Dedifferentiated amniotic fluid mesenchymal stem cell (primary cell): ENCODE results near the gene FAM156A.
"Not testable (repeated sequence)": the region's sequence is repeated elsewhere in the genome, so short reads cannot be mapped to it uniquely, and the experiment has no call there.

ENCODE experiments used
- DNase-seq: peaks from one replicate; pipeline ENCODE4 v3.0.0-alpha.2; 2016; ENCODE audit errors: extremely low spot score

Gene FAM156A

DNA sequence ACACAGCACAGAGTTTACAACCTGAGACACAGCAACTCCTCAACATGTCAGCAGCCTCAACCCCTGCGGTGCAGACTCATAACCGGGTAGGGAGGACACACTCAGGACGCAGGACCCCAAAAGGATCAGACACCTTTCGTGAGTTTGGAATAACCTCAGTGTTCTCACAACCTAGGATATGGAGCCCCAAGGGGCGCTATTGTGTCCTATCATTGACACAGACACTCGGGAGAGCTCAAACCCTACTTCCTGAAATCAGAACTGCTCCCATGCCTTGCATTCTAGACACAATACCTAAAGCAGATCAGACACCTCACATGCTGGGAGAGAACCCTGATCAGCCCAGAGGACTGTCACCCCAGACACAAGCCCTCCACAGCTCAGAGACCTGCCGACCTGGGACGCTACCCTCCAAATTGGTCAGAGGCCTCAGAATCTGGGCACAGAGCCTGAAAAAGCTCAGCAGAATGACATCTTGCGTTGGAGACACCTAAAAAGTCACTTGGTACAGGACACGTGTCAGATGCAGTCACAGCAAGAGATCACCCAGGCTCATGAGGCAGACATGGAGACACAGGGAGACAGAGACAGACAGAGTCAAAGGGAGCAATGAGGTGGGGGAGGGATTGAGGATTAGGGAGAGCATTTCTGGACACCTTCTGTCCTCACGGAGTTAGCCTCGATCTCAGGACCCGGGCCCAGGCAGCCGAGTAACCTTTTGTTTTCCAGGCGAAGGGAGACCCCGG lies 8.8 kb upstream of the FAM156A start:
- not testable (repeated sequence) for DNase-seq

DNA sequence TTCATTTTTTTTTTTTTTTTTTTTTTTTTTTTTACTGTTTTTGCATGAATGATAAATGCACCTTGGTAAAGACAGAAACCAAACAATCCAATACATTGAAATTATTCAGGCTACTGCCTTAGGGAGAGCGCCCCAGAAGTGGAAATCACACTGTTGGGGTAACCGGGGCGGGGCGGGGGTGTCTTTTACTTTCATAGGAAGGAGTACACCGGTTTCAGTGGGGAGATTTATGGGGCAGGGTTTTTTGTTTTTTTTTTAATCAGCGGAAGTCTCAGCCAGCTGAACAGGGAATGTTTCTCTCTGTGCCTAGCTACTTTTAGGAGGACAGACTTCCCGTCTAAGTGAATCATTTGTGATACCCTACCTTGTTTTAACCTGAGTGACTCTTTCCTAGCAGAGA lies 643 bp upstream of the FAM156A start:
- DNase-seq = not testable (repeated sequence)

DNA sequence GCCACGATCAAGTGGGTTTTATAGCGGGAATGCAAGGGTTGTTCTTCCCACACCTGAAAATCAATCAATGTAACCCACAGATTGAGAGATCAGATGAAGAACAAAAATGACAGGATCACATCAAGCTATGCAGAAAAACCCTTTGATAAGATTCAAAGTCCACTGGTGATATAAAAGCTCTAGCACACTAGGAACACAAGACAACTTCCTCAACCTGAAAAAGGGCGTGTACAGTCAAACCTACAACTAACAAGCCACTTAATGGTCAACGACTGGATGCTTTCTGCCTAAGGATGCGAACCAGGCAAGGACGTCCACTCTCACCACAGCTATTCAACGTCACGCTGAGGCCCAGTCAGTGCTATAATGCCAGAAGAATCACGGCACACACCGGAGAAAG lies 8.4 kb downstream of the FAM156A start:
- DNase-seq = not testable (repeated sequence)

DNA sequence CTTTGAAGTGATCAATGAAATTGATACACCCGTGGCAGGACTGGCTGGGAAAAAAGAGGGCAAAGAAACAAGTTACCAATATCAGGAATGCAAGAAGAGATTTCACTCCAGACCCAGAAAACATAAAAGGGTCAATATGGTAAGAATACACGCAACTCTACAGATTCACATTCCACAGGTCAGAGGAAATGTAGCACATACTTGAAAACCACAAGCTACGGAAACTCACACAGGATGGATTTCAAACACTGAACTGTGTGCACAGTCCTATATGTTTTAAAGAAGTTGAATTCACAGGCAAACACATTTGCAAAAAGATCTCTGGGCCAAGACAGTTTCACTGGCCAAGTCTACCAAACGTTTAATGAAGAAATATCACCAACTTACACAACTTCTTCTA lies 9.0 kb downstream of the FAM156A start:
- DNase-seq = not testable (repeated sequence)

DNA sequence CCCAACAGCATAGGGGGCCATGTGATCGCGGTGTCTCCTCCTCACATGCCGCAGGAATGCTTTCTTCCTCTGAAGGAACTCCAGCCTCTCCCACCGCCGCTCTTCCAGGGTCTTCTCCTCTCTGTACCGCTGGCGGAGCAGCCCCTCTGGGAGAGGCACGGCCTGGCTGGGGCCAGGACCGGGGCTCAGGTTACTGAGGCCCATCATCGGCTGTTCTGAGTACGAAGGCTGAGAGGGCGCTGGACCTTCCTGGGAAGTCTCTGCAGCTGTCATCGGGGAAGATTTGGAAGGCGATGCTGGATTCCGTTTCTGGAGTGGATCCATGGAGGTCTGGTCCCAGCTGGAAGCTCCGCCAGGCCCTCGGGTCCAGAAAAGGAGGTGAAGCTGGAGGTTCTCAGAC lies 10.1 kb downstream of the FAM156A start:
- not testable (repeated sequence) for DNase-seq

DNA sequence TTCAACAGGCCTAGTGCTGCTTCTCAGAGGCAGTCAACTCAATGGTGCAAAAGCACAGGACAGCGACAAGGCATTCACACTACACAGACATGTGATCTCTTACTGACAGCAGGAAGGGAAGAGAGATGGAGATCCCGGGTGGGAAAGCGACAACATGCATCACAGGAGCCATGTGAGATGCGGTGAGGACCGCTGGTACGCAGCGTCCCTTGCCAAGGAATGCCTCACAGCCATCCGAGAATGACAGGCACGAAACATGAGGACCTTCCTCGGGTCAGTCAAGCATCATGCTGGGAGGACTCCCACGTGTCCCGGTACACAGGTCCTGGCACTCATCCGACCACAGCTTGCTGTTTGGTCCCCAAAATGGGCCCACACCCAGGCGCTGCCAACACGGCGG lies 10.8 kb downstream of the FAM156A start:
- not testable (repeated sequence) for DNase-seq

DNA sequence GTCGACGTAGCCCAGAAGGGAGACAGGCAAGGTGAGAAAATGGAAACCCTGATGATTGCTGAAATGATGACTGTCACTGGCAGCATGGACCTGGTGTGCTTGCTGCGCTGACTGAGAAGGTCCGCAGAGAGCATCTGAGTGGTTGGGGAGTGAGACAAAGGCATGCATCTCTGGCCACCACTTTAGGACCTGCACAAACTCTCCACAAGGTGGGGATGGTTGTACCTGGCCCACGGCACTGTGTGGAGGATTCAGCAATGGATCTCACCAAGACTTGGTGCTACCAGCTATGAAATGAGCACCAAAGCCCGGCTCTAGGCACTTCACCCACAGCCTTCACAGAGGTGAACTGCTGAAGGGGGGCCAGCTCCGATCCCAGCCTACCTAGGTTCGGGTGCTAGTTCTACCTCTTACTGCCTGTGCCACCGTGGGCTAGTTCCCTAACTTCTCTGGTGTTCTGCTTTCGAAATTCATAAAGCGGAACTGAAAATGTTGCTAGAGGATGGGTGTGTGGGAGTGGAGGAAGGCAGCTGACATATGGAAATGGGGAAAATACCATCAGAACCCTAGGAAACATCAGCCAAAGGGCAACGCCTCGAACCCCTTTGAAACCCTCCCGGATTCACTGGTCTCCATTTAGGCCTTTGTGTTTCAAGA lies 12.4 kb downstream of the FAM156A start:
- not testable (repeated sequence) for DNase-seq

DNA sequence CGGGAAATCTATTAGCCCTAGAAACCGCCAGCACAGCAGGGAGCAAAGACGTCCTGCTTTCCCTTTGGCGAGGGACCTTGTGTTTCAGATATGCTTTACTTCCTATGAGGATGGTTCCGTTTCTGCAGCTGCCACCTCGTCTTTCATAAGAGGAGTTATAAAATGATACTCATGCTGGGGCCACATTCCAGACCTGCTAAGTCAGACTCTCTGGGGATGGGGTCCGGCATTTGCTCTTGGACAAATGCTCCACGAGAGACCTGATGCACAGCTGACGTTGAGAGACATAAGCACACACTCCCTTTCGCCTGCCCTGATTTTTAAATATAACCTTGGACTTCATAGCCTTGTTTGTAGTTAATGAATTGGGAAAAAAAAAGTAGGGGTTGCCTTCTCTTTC lies 16.6 kb downstream of the FAM156A start:
- not testable (repeated sequence) for DNase-seq

DNA sequence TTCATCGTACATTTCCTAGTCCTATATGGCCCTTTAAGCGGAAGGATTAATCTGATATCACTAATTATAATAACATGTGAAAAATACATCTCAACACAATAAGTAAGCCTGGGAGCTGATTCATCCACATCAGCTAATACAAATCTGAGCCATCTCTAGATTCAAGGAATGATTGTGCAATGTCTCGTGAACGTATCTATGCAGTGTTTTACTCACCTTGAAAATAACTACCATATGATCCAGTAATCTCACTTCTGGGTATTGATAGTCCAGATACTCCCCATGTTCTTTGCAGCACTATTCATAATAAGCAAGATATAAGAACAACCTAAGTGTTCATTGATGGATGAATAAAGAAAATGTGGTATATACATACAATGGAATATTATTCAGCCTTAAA lies 17.6 kb downstream of the FAM156A start:
- not testable (repeated sequence) for DNase-seq

DNA sequence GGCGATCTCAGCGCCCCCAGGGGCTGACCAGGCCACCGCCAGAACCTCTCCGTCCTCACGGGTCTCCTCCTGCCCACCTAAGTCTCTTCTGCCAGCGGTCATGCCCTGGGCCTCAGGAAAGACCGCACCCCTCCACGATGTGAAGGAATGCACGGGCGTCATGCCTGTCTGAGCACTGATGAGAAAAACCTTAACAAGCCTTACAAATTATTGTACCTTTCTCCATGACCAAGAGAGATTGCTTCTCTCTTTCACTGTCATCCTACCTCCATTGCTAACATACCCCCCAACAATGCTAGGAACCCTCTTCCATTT lies 22.9 kb downstream of the FAM156A start:
- not testable (repeated sequence) for DNase-seq

DNA sequence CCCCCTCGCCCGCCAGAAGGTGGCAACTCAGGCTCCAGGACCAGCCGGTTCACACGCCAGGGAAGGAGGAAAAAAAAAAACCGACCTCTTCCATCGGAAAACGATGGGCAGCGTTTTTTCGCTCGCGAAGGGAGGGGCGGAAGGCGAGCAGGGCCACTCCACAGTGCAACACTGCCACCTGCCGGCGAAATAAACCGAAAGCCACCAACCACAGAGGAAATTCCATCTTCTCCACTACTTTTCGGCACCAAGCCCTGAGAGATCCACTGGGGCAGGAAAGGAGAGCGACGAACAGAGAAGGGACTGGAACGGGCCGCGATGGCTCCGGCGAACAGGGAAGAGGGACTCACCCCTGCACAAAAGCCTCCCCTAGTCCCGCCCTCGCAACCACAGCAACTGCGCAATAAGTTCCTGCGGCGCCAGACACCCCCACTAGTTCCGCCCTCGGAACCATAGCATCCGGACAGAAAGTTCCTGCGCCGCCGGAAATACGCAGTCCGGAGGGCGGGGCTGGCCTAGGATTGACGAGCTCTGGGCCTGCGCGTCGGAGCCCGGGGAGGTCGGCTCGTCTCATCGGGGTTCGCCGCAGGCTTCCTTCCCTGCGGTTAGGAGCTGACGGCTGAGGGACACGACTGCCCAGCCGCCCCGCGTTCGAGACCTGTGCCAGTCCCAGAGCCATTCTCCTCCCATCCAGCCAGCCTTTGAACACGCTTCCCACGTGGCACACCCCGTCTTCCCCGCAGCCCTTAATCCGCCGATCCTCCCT lies 23.4 kb downstream of the FAM156A start:
- DNase-seq = peak; percentile 89

DNA sequence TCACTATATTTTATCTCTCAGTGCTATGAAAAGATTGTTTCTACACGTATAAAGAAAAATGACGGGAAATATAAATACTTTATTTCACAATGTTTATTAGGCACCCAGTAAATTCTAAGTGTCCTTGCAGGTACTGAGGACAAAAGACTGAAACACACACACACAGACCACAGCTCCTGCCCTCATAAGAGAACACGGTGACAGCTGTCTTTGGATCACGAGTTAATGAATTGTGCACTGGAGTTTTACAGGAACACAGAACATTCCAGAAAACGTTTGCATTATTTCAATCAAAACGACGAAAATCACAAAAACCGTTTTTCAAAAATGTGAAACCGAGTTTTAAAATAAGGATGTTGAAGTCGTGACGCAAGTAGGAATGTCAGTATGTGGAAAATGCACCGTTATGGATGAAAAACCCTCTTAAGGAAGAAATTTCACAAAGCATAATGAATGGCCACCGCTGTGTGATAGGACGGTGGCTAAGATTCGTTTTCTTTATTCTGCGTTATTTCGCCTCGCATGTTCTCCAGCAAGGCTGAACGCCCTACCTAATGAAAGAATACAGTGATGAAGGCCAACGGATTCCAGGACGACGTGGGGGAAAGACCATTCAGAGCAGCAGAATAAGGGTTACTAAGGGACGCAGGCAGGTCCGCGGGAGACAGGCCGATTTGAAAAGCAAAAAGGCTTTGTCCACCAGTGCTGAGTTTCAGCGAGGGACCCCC lies 24.2 kb downstream of the FAM156A start:
- DNase-seq = no peak

DNA sequence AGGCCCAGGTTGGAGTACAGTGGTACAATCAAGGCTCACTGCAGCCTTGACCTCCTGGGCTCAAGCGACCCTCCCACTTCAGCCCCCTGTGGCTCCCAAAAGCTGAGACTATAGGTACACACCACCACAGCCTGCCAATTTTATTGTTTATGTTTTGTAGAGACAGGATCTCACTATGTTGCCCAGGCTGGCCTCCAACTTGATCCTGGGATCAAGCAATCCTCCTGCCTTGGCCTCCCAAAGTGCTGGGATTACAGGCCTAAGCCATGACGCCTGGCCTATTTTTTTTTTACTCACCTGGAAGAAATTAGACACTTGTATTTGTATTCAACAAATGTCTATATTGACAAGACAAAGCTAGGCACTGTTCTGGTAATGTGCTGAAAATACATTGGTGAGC lies 25.1 kb downstream of the FAM156A start:
- no peak for DNase-seq

DNA sequence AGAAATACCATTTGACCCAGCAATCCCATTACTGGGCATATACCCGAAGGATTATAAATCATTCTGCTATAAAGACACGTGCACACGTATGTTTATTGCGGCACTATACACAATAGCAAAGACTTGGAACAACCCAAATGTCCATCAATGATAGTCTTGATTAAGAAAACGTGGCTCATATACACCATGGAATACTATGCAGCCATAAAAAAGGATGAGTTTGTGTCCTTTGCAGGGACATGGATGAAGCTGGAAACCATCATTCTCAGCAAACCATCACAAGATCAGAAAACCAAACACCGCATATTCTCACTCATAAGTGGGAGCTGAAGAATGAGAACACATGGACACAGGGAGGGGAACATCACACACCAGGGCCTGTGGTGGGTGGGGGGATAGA lies 28.1 kb downstream of the FAM156A start:
- DNase-seq = not testable (repeated sequence)

DNA sequence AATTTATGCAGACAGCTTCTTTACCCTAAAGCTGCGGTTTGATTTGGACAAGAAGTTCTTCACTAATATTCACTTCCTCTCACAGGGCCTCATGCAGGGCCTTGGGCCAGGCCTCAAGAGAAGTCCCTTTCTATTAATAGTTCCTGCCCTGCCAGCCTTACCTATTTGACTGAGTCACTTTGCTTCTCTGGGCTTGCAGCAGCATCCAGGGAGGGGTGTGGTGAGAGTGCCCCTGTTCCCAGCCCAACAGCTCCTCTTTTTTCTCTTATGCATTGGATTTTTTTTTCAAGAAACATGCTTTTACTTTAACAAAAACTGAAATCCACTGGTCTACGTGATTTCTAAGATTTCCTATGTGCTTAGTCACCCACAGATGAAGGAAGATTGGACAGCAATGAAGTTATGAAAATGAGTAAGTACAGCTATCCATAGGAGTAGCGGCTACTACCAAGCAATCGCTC lies 34.5 kb downstream of the FAM156A start:
- peak; percentile 45 for DNase-seq

DNA sequence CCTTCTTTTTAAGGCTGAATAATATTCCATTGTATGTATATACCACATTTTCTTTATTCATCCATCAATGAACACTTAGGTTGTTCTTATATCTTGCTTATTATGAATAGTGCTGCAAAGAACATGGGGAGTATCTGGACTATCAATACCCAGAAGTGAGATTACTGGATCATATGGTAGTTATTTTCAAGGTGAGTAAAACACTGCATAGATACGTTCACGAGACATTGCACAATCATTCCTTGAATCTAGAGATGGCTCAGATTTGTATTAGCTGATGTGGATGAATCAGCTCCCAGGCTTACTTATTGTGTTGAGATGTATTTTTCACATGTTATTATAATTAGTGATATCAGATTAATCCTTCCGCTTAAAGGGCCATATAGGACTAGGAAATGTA lies 43.6 kb downstream of the FAM156A start:
- not testable (repeated sequence) for DNase-seq

DNA sequence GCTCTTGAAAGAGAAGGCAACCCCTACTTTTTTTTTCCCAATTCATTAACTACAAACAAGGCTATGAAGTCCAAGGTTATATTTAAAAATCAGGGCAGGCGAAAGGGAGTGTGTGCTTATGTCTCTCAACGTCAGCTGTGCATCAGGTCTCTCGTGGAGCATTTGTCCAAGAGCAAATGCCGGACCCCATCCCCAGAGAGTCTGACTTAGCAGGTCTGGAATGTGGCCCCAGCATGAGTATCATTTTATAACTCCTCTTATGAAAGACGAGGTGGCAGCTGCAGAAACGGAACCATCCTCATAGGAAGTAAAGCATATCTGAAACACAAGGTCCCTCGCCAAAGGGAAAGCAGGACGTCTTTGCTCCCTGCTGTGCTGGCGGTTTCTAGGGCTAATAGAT lies 44.6 kb downstream of the FAM156A start:
- DNase-seq = not testable (repeated sequence)

DNA sequence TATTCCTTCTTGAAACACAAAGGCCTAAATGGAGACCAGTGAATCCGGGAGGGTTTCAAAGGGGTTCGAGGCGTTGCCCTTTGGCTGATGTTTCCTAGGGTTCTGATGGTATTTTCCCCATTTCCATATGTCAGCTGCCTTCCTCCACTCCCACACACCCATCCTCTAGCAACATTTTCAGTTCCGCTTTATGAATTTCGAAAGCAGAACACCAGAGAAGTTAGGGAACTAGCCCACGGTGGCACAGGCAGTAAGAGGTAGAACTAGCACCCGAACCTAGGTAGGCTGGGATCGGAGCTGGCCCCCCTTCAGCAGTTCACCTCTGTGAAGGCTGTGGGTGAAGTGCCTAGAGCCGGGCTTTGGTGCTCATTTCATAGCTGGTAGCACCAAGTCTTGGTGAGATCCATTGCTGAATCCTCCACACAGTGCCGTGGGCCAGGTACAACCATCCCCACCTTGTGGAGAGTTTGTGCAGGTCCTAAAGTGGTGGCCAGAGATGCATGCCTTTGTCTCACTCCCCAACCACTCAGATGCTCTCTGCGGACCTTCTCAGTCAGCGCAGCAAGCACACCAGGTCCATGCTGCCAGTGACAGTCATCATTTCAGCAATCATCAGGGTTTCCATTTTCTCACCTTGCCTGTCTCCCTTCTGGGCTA lies 48.9 kb downstream of the FAM156A start:
- not testable (repeated sequence) for DNase-seq

DNA sequence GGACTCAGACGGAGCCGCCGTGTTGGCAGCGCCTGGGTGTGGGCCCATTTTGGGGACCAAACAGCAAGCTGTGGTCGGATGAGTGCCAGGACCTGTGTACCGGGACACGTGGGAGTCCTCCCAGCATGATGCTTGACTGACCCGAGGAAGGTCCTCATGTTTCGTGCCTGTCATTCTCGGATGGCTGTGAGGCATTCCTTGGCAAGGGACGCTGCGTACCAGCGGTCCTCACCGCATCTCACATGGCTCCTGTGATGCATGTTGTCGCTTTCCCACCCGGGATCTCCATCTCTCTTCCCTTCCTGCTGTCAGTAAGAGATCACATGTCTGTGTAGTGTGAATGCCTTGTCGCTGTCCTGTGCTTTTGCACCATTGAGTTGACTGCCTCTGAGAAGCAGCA lies 50.4 kb downstream of the FAM156A start:
- DNase-seq = not testable (repeated sequence)

DNA sequence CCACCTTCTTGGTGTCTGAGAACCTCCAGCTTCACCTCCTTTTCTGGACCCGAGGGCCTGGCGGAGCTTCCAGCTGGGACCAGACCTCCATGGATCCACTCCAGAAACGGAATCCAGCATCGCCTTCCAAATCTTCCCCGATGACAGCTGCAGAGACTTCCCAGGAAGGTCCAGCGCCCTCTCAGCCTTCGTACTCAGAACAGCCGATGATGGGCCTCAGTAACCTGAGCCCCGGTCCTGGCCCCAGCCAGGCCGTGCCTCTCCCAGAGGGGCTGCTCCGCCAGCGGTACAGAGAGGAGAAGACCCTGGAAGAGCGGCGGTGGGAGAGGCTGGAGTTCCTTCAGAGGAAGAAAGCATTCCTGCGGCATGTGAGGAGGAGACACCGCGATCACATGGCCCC lies 51.2 kb downstream of the FAM156A start:
- DNase-seq = not testable (repeated sequence)

DNA sequence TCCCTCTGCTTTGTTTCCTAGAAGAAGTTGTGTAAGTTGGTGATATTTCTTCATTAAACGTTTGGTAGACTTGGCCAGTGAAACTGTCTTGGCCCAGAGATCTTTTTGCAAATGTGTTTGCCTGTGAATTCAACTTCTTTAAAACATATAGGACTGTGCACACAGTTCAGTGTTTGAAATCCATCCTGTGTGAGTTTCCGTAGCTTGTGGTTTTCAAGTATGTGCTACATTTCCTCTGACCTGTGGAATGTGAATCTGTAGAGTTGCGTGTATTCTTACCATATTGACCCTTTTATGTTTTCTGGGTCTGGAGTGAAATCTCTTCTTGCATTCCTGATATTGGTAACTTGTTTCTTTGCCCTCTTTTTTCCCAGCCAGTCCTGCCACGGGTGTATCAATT lies 52.2 kb downstream of the FAM156A start:
- not testable (repeated sequence) for DNase-seq
